Measurements from ENCODE around the gene IL17RA. TPM values are rescaled to one million over a fixed set of nuclear protein-coding genes. Genes with fewer than 3 reads are reported as not detected.
"Not testable (repeated sequence)": the region's sequence is repeated elsewhere in the genome, so short reads cannot be mapped to it uniquely, and the experiment has no call there.

The IL17RA gene
- total RNA-seq, 2 donors from 2014 or later = 16.1 to 17.4 TPM

DNA sequence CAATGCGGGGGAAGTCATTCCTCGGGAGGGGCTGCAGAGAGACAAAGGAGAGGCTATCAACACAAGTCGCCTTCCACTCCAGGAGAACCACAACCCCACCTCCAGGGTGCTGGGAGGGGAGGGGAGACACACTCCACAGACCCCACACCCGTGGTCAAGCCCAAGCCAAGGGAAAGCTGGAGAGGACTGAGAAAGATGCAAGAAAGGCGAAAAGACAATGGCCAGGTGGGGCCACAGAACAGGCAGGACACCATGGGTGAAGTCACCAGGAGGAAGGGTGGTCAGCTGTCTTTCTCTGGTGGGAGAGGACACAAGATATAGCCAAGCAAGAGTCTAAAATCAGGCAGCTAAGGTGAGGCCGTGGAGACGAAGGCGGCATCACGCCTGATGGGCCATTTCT lies 58.3 kb downstream of the IL17RA start:
- H3K9me3 ChIP-seq = no peaks in the 10 kb centered on the region
- H3K4me3 ChIP-seq = no peak overlapping the region
- intact Hi-C loops (cut with DNase I) = no loop called here
- no peaks in the 10 kb centered on the region for H3K27me3 ChIP-seq (replicated peaks; ENCODE audit: insufficient read depth)
- TF ChIP-seq POLR2A (IDR thresholded peaks at IDR 0.05) = no peak
- TF ChIP-seq, protein P1, sequence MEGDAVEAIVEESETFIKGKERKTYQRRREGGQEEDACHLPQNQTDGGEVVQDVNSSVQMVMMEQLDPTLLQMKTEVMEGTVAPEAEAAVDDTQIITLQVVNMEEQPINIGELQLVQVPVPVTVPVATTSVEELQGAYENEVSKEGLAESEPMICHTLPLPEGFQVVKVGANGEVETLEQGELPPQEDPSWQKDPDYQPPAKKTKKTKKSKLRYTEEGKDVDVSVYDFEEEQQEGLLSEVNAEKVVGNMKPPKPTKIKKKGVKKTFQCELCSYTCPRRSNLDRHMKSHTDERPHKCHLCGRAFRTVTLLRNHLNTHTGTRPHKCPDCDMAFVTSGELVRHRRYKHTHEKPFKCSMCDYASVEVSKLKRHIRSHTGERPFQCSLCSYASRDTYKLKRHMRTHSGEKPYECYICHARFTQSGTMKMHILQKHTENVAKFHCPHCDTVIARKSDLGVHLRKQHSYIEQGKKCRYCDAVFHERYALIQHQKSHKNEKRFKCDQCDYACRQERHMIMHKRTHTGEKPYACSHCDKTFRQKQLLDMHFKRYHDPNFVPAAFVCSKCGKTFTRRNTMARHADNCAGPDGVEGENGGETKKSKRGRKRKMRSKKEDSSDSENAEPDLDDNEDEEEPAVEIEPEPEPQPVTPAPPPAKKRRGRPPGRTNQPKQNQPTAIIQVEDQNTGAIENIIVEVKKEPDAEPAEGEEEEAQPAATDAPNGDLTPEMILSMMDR (IDR thresholded peaks at IDR 0.05) = no peak
- 91% methylated on average over 9 of the region's 9 CpGs for WGBS
- H3K4me1 ChIP-seq (replicated peaks) = no peaks in the 10 kb centered on the region
- peaks cover 0 to 6% of the 10 kb centered on the region in 2 donors for H3K36me3 ChIP-seq
- no peak for DNase-seq (ENCODE audit: low spot score)
- no peak overlapping the region for H3K27ac ChIP-seq

DNA sequence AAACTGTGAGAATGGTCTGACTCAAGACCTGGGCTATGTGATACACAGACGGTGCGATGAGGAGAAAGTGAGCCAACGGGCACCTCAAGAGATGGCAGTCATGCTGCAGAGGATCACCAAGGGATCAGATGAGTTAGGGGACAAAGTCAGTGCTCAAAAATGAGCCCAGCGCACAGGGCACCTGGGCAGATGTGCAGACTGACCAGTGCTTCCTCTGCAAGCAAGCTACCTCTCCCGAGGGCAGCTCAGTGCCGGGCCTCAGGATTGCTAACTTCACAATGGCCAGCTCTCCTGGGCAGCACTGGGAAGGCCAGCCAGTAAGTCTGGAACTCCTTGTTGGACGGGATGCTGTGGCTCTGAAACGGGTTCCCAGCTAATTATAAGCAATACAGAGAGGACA lies 59.0 kb downstream of the IL17RA start:
- Histone ChIP-seq H3K27me3 (replicated peaks; ENCODE audit: insufficient read depth) (no peaks in the 10 kb centered on the region), H3K9me3 (no peaks in the 10 kb centered on the region), H3K4me3 (no peak overlapping the region), H3K27ac (no peak overlapping the region), H3K4me1 (replicated peaks) (no peaks in the 10 kb centered on the region), H3K36me3 (peaks cover 0 to 6% of the 10 kb centered on the region in 2 donors)
- TF ChIP-seq, protein P1 (IDR thresholded peaks at IDR 0.05) = no peak
- TF ChIP-seq POLR2AphosphoS5 (IDR thresholded peaks at IDR 0.05) (no peak), POLR2A (IDR thresholded peaks at IDR 0.05) (no peak)
- WGBS = 85% methylated on average over 8 of the region's 8 CpGs
- intact Hi-C loops (cut with DNase I) = no loop called here
- DNase-seq (ENCODE audit: low spot score) = no peak

DNA sequence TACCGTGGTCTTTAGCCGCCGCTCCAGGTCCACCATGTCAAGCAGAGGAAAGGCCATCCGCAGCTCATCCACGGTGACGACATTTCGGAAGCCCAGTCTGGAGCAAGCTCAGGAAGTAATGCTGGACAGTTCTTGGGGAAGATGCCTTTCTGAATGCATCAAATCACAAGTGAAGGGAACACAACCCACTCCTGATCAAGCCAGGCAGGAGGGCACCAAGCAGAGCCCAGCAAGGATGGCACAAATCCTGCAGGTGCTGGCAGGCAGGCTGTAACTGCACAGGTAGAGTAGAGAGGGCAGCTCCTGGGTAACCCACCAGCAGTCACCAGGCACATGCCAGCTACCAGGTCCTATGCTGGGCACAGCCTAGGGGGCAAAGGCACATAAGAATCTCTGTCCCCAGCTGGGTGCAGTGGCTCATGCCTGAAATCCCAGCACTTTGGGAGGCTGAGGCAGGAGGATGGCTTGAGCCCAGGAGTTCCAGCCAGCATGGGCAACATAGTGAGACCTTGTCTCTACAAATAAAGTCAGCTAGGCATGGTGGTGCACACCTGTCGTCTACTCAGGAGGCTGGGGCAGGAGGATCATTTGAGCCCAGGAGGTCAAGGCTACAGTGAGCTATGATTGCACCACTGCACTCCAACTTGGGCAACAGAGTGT lies 60.4 kb downstream of the IL17RA start:
- Histone ChIP-seq H3K27me3 (replicated peaks; ENCODE audit: insufficient read depth) (no peaks in the 10 kb centered on the region), H3K4me1 (replicated peaks) (no peaks in the 10 kb centered on the region), H3K36me3 (peaks cover 0 to 6% of the 10 kb centered on the region in 2 donors), H3K4me3 (no peak overlapping the region), H3K27ac (no peak overlapping the region), H3K9me3 (no peaks in the 10 kb centered on the region)
- no peak for DNase-seq (ENCODE audit: low spot score)
- intact Hi-C loops (cut with DNase I) = no loop called here
- 98% methylated on average over 7 of the region's 8 CpGs for WGBS
- TF ChIP-seq POLR2AphosphoS5 (IDR thresholded peaks at IDR 0.05) = no peak
- no peak for TF ChIP-seq POLR2A (IDR thresholded peaks at IDR 0.05)
- TF ChIP-seq, protein P1 (IDR thresholded peaks at IDR 0.05) = no peak

DNA sequence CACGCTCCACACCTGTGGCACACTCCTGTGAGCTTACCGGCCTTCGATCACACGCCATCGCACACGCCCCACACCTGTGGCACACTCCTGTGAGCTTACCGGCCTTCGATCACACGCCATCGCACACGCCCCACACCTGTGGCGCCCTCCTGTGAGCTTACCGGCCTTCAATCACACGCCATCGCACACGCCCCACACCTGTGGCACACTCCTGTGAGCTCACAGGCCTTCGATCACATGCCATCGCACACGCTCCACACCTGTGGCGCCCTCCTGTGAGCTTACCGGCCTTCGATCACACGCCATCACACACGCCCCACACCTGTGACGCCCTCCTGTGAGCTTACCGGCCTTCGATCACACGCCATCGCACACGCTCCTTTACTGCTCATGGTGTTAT lies 62.7 kb downstream of the IL17RA start:
- H3K9me3 ChIP-seq; intact Hi-C loops (cut with DNase I); H3K27ac ChIP-seq; H3K4me3 ChIP-seq; H3K36me3 ChIP-seq; H3K4me1 ChIP-seq (replicated peaks); DNase-seq (ENCODE audit: low spot score); H3K27me3 ChIP-seq (replicated peaks; ENCODE audit: insufficient read depth): not testable (repeated sequence)
- WGBS = 93% methylated on average over 30 of the region's 30 CpGs

DNA sequence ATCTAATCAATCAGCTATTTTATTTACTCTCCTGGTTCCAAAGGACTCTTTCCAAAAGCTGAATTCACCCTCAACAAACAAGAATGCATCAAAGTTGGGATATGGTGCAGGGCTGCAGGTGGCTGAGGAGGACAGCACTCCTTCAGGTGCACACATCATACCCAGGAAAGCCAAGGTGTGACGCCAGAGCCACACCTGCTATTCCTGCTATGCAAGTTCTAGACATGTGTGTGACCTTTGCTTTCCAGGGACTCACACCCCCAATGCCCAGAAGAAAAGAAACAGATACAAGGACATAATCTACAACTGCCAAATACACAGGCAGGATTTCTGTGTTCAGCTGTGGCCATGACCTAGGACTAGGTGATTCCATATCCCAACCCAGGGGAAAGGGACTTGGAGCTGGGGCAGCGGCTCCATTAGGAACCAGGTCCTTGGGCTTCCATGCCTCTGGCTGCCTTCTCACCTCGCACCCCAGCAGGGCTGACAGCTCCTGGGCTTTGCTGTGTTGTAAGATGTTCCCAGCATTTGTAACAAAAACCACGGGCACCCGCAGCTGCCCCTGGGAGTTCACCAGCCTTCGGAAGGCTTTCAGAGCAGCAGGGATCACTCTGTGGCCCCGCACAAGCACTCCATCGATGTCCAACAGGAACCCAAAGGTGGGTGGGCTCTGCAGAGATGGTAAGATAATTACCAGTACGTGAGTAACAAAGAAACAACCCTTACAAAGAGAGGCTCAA lies 64.4 kb downstream of the IL17RA start:
- no peak overlapping the region for H3K27ac ChIP-seq
- H3K4me3 ChIP-seq = no peak overlapping the region
- no peaks in the 10 kb centered on the region for H3K9me3 ChIP-seq
- intact Hi-C loops (cut with DNase I) = no loop called here
- no peaks in the 10 kb centered on the region for H3K4me1 ChIP-seq (replicated peaks)
- DNase-seq (ENCODE audit: low spot score) = no peak
- WGBS = 80% methylated on average over 9 of the region's 9 CpGs
- no peaks in the 10 kb centered on the region for H3K27me3 ChIP-seq (replicated peaks; ENCODE audit: insufficient read depth)
- no peaks in the 10 kb centered on the region for H3K36me3 ChIP-seq
- TF ChIP-seq POLR2AphosphoS5 (IDR thresholded peaks at IDR 0.05) = no peak
- TF ChIP-seq, protein P1 (IDR thresholded peaks at IDR 0.05) = no peak
- TF ChIP-seq POLR2A (IDR thresholded peaks at IDR 0.05) = no peak

Data from prostate gland (tissue), 2 donors.